Activated CD4-positive, alpha-beta T cell treated with anti-CD3 and anti-CD28 coated beads, Interleukin-2, amount 50 U/mL, for 16 hours (primary cell): ENCODE measurements around the gene ULK3.

ENCODE experiments used
- DNase-seq: peaks from one replicate; pipeline ENCODE4 v3.0.0-alpha.2; 2020

Gene ULK3

DNA sequence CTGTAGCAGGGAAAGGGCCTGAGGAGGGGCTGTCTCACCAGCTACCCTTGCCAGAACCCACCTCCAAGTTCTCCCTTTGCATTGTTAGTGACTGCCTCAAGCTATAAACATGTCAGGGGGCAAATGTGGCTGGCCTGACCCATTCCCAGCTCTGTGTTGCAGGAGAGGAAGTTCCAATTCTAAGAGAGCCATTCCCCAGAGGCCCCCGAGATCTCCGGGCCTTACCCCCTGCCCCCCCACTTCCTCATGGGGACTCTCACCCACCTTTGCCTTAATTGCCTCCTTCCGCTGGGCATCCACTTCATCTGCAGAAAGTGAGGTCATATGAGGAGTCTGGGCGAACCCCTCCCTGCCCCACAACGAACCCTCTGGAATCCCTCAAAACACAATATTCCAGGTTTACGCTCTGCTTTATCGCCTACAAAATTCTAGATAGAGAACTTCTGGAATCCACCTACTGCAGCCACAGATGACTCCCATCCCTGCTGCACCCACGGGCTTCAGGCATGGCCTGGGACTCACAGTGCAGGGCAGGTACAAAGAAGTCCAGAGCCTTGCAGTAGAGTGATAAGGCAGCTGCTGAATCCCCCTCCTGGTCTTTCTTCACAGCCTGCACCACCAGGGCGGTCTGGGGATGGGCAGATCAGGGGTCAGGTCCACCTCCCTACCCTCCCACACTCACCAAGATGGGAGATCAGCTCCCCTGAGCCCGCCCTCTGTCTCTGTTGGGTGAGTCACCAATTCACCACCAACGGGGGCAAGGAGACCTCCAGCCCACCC lies 4.0 kb downstream of the ULK3 start:
- no peak for DNase-seq

- no peak for DNase-seq
These were observed 4.8 kb downstream of the ULK3 start for GRCh38 chr15:74838137-74838516.

DNA sequence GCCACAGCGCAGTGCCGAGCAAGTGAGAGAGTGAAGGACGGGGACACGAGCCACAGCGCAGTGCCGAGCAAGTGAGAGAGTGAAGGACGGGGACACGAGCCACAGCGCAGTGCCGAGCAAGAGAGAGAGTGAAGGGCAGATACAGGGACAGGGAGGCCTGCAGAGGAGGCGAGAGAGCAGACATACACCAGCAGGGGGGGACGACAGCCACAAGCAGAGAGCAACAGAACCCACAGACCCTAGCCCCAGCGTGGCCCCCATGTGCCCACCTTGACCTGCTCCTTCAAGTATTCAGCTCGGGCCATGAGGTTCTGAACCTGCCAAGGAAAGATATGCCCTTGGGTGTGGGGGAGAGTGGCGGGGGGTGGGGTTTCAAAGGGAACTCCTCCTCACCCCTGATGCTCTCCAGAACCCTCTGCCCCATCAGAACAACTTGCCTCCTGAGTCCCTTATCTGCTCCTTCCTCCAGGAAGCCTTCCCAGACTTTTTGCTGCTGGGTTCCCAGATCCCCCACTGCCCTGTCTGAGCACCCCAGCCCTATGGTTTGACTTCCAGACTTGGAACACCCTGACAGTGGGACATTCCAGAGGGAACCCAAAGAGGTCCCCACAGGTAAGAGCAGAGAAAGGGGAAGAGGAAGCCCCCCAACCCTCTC lies 5.3 kb downstream of the ULK3 start:
- DNase-seq: no peak

DNA sequence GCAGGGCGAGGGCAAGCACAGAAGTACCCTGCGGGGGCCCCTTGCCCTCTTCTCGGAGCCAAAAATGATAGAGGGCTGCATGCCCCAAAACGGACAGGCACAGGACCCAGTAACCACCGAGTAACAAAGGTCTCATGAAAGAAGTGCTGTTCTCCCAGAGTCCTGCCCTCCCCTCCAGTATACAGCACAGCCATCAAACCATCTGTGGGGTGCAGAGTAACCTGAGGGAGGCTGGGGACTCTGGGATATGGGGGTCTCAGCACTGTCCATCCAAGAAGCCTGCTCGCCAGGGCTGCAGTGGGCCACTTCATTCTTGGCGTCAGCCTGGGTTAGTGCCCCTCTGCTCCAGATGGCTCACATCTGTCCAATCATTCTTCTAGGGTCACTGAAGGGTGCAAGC lies 6.1 kb downstream of the ULK3 start:
- DNase-seq: no peak

DNA sequence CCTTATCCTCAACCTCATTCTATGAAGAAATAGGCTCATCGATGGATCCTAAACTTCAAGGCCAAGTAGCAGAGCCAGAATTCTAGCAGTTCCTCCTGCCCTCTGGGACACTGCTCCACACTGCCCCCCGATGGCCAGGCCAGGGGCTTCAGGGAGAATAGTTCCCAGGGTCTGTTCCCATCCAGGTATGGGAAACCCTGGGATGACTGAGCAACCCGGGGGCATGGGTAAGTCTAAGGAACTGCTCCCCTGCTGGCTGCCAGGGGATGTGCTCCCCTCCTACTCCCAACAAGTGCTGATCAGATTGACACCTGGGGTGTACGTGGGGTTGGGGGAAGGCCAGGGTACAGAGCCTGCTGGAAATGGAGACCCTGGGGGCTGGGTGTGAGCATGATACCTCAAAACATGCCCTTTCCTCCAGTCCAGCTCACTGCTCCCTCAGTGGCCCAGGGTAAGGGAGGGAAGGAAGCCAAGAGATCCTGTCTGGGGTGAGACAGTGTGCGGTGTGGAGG lies 7.6 kb downstream of the ULK3 start:
- peak; percentile 46 for DNase-seq

GRCh38 chr15:74833376-74834107 lies 9.4 kb downstream of the ULK3 start:
- no peak for DNase-seq

- no peak for DNase-seq
These were observed 10.1 kb downstream of the ULK3 start for GRCh38 chr15:74832826-74833225.

DNA sequence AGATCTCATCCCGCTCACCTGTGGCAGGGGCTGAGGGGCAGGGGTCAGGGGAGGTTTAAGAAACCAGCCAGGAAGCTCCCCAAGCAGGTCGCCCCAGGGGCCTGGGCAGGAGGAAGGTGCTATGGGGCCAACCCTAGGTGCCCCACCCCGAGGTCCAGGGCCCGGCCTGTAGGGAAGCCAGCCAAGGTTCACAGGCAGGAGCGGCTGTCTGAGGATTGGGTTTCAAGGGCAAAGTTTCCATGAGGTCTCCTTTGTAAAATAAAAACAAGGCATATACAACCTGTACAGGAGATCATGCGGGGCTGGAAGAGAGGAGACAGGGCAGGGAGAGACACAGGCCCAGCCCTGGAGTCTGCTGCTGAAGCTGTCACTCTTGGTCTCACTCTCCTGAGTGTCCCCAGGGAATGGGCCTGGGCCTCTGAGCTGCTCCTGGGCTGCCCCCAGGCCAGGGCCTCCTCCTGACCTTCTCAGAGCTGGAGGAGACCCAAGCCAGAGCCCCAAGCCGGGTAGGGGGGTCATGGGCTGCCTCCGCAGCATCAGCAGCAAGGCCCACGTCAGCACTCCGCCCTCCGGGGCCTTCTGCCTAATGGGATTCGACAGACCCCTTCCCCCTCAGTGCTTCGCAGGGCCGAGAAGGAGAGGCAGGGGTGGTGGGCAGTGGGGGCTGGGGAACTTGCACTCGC lies 11.0 kb downstream of the ULK3 start:
- no peak for DNase-seq

DNA sequence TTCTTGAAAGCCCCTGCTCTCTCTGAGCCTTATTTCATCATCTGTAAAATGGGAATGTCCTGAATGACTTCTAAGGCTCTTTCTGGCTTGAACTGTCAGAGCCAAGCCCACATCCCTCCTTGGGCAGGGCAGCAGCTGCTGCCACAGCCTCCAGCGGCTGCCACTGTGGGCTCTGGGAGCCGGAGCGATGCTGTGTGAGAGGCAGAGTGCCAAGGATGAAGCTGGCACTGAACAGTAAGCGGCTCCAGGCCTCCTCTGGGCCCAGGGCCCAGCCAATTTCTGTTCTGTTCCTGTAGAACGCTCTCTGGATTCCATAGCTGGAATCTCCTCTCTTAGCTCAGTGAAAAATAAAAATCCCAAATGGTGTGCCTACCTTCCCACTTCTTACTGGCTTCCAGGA lies 12.1 kb downstream of the ULK3 start:
- no peak for DNase-seq

DNA sequence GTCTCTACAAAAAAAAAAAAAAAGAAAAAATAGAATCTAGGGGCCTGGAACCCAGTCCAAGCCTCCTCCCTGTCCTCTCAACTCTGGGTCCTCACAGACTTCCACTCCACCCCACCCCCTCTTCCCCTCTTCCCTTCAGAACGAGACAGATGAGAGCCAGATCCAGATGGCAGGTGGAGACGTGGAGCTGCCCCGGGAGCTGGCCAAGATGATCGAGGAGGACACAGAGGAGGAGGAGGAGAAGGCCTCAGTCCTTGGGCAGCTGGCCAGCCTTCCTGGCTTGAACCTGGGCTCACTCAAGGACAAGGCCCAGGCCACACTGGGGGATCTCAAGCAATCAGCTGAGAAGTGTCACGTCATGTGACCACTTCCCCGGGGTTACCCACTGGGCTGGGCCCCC lies 13.0 kb downstream of the ULK3 start:
- DNase-seq: no peak

GRCh38 chr15:74829486-74829885 lies 13.5 kb downstream of the ULK3 start:
- DNase-seq: peak; percentile 63

DNA sequence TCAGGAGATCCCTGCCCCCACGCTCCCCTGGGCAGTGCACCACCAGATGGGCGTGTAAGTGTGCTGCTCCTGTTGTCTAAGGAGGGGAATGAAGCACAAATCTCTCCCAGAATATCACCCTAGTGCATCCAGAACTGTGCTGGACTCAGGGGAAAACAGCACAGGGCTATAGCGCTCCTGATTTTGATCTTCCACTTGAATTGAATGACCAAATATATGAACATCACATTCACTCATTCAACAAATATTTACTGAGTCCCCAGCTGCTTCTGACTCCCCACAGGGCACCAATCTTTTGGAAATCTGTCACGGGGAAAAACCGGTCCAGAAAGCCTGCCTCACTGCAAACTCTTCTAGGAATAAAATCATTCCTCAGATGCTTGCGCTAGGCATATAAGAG lies 14.1 kb downstream of the ULK3 start:
- DNase-seq: no peak

DNA sequence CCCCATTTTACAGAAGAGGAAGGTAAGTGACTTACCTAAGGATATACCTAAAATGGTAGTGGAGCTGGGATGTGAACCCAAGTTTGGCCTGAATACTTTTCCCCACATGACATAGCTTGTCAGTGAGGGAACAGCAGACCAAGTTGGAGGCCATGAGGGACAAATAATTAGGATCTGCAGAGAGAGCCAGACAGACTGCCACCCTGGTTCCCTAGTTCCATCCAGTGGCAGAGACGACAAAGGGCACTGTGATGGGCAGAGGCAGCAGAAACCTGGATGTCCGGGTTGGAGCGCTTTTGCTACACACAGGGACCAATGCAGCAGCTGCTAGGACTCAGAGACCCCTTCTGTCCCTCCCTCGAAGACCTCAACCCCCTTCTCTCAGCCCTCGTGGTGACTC lies 15.3 kb downstream of the ULK3 start:
- no peak for DNase-seq

- no peak for DNase-seq
These were observed 16.0 kb downstream of the ULK3 start for GRCh38 chr15:74826921-74827320.

DNA sequence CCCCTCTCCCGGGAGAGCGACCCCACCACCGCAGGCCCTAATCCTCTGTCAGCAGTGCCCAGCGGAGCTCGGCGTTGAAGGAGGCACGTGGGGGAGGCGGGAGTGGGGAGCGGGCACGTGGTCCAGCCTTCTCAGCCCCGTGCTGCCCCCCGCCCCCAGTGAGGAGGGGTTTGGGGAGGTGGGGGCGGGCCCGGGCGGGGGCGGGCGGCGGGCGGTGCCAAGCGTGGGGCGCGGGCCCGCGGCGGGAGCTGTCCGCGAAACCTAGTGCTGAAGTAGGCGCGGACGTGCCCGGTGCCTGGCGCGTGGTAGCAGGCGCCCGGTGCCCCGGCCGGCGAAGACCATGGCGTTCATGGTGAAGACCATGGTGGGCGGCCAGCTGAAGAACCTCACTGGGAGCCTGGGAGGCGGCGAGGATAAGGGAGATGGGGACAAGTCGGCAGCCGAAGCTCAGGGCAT lies 16.6 kb downstream of the ULK3 start, which contains the start of gene CPLX3:
Gene CPLX3 (plus strand): TSS at position 264 of the 456 bp plus-strand sequence. CDS start 77 bp downstream, at position 341.
- DNase-seq: no peak

GRCh38 chr15:74825866-74826265 lies 17.1 kb downstream of the ULK3 start:
- no peak for DNase-seq

GRCh38 chr15:74824976-74825375 lies 18.0 kb downstream of the ULK3 start:
- DNase-seq: no peak

DNA sequence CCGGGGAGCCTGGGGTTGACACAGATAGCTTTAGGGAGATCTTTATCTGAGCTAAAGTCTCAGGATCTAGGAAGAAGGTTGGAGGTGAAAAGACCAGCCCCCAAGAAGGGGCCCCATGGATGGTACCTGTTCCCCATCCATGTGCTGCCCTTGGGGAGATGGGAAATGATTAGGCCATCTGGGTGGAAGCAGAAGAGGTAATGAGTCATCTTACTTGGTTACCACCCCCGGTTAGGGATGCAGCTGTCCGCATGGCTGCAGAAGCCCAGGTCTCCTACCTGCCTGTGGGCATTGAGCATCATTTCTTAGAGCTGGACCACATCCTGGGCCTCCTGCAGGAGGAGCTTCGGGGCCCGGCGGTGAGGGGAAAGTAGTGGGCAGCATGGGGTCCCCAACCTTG lies 19.6 kb downstream of the ULK3 start:
- no peak for DNase-seq

DNA sequence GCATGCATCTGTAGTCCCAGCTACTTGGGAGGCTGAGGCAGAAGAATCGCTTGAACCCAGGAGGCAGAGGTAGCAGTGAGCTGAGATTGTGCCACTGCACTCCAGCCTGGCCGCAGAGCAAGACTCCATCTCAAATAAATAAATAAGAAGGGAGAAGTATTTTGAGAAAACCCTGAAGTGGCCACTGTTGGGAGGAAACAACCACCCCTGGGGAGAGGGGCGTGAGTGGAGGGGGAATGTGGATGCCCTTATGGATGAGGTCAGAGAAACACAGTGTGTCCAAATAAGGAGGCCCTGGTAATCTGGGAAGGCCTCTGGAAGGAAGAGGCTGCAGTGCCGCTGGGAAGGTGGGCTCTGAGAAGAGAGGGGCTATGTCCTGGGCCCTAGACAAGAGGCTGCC lies 20.7 kb downstream of the ULK3 start:
- no peak for DNase-seq

DNA sequence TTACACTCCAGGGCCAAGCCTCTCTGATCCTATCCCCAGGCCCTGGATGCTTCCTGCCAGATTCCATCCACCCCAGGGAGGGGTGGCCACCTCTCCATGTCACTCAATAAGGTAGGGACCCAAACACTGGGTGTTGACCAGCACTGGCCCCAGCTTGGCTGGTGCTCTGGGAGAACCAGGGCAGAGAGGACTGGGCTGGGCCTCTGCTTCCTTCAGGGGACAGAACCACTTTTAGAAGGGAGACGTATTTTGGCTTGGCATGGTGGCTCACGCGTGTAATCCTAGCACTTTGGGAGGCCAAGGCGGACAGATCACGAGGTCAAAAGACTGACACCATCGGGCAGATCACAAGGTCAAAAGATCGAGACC lies 21.2 kb downstream of the ULK3 start:
- no peak for DNase-seq

- DNase-seq: no peak
These were observed 21.7 kb downstream of the ULK3 start for GRCh38 chr15:74821091-74821789.

GRCh38 chr15:74820056-74820455 lies 22.9 kb downstream of the ULK3 start:
- no peak for DNase-seq

DNA sequence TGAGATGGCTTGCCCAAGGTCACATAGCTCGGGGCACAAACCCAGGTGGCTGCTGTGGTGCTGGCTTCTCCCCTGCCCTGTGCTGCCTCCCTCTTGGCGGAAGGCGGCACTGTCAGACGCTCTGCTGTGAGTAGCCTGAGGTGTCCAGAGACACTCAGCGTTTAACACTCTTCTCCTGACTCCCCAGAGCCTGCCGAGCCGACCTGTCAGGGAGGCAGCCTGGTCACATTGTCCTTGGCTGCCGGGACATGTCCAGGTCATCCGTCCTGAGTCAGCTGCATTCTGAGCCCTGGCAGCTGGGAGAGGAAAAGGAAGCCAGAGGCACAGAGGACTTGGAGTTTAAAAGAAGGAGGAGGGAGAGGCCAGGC lies 25.6 kb downstream of the ULK3 start:
- DNase-seq: no peak
